ENCODE results near the gene DKK2.
"Not testable (repeated sequence)": the region's sequence is repeated elsewhere in the genome, so short reads cannot be mapped to it uniquely, and the experiment has no call there.

Gene DKK2

DNA sequence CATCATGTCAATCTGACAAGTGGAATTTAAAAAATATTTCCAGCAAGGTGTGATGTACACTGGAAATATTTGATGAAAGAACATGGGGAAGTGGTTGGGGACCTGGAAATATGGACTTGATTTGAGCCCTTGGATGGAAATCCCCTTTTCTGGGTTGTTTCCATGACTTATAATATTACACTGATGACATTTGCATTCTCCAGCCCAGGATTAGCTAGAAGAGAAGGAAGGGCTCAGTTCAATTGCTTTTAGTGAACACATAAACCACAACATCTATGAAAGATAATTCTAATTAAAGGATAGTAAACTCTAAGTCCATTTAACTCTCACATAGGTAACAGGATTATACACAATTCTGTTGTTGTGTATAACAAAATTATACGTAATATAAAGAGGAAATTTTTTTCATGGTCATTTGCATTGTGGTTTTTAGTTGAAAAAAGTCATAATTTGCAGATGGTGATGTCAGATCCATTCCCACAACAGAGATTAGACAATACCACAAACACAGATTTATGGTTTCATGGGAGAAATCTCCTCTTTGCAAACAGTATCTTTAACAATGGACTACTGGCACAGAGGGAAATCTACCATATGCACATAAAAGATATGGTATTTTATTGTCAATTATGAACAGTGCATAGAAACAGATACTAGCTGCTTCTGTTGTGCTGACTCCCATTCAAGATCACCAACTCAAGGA is 126.5 kb downstream of the DKK2 start:
- Histone ChIP-seq H3K27ac (no peak overlapping the region), H2AFZ (no peak overlapping the region), H3K79me2 (no peaks in the 10 kb centered on the region), H3K9ac (no peak overlapping the region), H3K4me3 (ENCODE audit: low read depth, low read length) (no peak overlapping the region), H3K4me2 (ENCODE audit: low read length) (no peak overlapping the region), H3K36me3 (ENCODE audit: control insufficient read depth, insufficient read depth, low read length) (no peaks in the 10 kb centered on the region), H3K4me1 (no peaks in the 10 kb centered on the region), H3K27me3 (ENCODE audit: control insufficient read depth, insufficient read depth, low read length) (no peaks in the 10 kb centered on the region), H3K9me3 (ENCODE audit: control insufficient read depth, low read length) (no peaks in the 10 kb centered on the region)
- TF ChIP-seq, protein P1, sequence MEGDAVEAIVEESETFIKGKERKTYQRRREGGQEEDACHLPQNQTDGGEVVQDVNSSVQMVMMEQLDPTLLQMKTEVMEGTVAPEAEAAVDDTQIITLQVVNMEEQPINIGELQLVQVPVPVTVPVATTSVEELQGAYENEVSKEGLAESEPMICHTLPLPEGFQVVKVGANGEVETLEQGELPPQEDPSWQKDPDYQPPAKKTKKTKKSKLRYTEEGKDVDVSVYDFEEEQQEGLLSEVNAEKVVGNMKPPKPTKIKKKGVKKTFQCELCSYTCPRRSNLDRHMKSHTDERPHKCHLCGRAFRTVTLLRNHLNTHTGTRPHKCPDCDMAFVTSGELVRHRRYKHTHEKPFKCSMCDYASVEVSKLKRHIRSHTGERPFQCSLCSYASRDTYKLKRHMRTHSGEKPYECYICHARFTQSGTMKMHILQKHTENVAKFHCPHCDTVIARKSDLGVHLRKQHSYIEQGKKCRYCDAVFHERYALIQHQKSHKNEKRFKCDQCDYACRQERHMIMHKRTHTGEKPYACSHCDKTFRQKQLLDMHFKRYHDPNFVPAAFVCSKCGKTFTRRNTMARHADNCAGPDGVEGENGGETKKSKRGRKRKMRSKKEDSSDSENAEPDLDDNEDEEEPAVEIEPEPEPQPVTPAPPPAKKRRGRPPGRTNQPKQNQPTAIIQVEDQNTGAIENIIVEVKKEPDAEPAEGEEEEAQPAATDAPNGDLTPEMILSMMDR (IDR thresholded peaks at IDR 0.05), result no peak

DNA sequence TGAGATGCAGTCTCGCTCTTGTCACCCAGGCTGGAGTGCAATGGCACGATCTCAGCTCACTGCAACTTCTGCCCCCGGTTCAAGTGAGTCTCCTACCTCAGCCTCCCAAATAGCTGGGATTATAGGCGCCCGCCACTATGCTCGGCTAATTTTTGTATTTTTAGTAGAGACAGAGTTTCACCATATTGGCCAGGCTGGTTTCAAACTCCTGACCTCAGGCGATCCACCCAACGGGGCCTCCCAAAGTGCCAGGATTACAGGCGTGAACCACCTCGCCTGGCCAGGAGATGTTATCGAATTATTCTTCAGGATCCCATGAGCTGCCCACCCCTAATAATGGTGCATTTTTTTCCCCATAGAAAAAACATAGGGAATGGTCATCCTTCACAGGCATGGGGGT is 128.1 kb downstream of the DKK2 start:
- H3K9me3 ChIP-seq (ENCODE audit: control insufficient read depth, low read length); H3K36me3 ChIP-seq (ENCODE audit: control insufficient read depth, insufficient read depth, low read length); H3K9ac ChIP-seq; H3K4me3 ChIP-seq (ENCODE audit: low read depth, low read length); H3K4me1 ChIP-seq; H2AFZ ChIP-seq; H3K27ac ChIP-seq; H3K79me2 ChIP-seq; H3K27me3 ChIP-seq (ENCODE audit: control insufficient read depth, insufficient read depth, low read length); H3K4me2 ChIP-seq (ENCODE audit: low read length): not testable (repeated sequence)

DNA sequence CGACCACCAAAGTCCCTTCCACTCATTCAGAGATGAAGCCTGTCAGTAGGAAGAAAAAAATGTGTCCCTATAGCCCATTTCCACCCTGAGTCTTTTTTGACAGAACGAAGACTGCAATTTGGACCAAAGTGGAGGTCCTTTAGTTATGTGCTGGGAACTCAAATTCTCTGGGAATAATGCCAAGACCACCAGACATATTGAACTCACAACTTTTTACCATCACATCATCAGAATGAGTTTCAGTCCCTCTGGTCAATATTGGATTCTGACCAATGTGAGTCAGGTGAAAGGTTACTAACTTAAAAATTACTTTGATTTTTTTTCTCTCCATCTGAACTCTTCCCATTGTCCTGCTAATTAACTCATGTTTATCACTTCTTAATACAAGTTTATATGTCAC is 128.9 kb downstream of the DKK2 start:
- no peaks in the 10 kb centered on the region for H3K9me3 ChIP-seq (ENCODE audit: control insufficient read depth, low read length)
- H3K27me3 ChIP-seq (ENCODE audit: control insufficient read depth, insufficient read depth, low read length), result no peaks in the 10 kb centered on the region
- TF ChIP-seq, protein P1 (IDR thresholded peaks at IDR 0.05), result no peak
- no peaks in the 10 kb centered on the region for H3K79me2 ChIP-seq
- H3K4me1 ChIP-seq, result no peaks in the 10 kb centered on the region
- H3K36me3 ChIP-seq (ENCODE audit: control insufficient read depth, insufficient read depth, low read length), result no peaks in the 10 kb centered on the region
- no peak overlapping the region for H2AFZ ChIP-seq
- no peak overlapping the region for H3K4me2 ChIP-seq (ENCODE audit: low read length)
- H3K4me3 ChIP-seq (ENCODE audit: low read depth, low read length), result no peak overlapping the region
- H3K27ac ChIP-seq, result no peak overlapping the region
- H3K9ac ChIP-seq, result no peak overlapping the region

DNA sequence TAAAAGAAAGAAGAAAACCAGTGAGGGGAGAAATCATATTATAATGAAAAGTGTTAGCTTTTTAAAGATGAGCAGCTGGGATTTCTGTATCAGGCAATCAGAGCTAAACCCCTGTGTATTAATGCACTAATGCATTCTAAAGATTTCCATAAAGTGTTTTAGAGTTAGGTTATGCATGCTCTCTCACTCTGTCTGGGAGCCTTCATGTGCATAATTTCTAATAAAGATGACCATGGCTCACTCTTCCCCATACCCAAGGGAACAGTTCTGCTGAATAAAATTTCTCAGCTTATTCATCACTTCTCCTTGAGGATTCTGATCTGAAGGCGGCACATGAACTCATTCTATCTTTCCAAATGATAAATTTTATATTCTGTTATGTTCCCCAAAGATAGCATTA is 129.4 kb downstream of the DKK2 start:
- Histone ChIP-seq H3K9ac (no peak overlapping the region), H3K79me2 (no peaks in the 10 kb centered on the region), H3K27ac (no peak overlapping the region), H3K4me1 (no peaks in the 10 kb centered on the region), H2AFZ (no peak overlapping the region), H3K36me3 (ENCODE audit: control insufficient read depth, insufficient read depth, low read length) (no peaks in the 10 kb centered on the region), H3K4me3 (ENCODE audit: low read depth, low read length) (no peak overlapping the region), H3K27me3 (ENCODE audit: control insufficient read depth, insufficient read depth, low read length) (no peaks in the 10 kb centered on the region), H3K4me2 (ENCODE audit: low read length) (no peak overlapping the region), H3K9me3 (ENCODE audit: control insufficient read depth, low read length) (no peaks in the 10 kb centered on the region)
- TF ChIP-seq, protein P1 (IDR thresholded peaks at IDR 0.05), result no peak

DNA sequence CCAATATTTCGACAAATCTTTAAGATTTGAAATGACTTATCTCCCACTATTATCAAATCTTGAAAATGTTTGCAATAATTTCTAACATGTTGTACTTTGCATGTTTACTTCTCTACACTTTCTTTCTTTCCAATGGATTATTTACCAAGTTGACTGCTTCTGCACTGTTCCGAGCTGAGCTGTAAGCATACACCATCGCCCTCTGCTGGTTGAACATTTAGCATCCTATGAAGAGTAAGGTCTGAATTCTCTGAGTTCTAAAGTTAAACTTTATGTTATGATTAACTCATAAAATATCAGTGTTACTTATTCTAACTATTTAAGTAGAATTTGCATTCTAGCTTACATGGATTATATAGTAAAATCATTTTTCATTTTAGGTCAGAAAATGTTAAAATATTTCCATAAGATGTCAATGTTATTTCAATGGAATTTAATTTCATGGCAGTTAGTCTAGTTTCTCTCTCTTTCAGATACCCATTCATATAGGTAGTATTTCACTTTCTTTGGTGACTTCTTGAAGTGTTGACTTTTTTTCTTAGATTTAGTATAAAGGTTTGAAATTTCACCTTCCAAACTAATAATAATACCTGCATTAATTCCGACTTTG is 137.4 kb downstream of the DKK2 start:
- H3K4me3 ChIP-seq (ENCODE audit: low read depth, low read length), result no peak overlapping the region
- H3K36me3 ChIP-seq (ENCODE audit: control insufficient read depth, insufficient read depth, low read length), result no peaks in the 10 kb centered on the region
- H3K4me2 ChIP-seq (ENCODE audit: low read length), result no peak overlapping the region
- H3K9me3 ChIP-seq (ENCODE audit: control insufficient read depth, low read length), result no peaks in the 10 kb centered on the region
- TF ChIP-seq, protein P1 (IDR thresholded peaks at IDR 0.05), result no peak
- no peak overlapping the region for H3K27ac ChIP-seq
- no peak overlapping the region for H3K9ac ChIP-seq
- no peaks in the 10 kb centered on the region for H3K27me3 ChIP-seq (ENCODE audit: control insufficient read depth, insufficient read depth, low read length)
- H3K79me2 ChIP-seq, result no peaks in the 10 kb centered on the region
- H3K4me1 ChIP-seq, result no peaks in the 10 kb centered on the region
- no peak overlapping the region for H2AFZ ChIP-seq

All from parathyroid adenoma (tissue), 2 donors.